Ovary (tissue), 9 donors: Measurements from ENCODE around the gene TTC9B. TPM values are rescaled to one million over a fixed set of nuclear protein-coding genes. Genes with fewer than 3 reads are reported as not detected.

Experiments used
- DNase-seq, 5 donors: peaks; one replicate each; pipeline ENCODE4 v3.0.0-alpha.2; 2019 to 2020
- H3K27ac ChIP-seq, 2 donors: fragments of 200-600 bp; one replicate each; pipeline versions ENCODE4 v1.5.1 to v1.8.0; 2019 to 2022
- H3K27me3 ChIP-seq: fragments of 200-600 bp; one replicate; pipeline ENCODE4 v1.8.0; 2022
- H3K36me3 ChIP-seq: fragments of 200-600 bp; sonication (generic); one replicate; pipeline ENCODE4 v1.5.1; 2019
- H3K4me1 ChIP-seq: one replicate; pipeline ENCODE4 v1.8.1; 2013; ENCODE audit warnings: mild to moderate bottlenecking, moderate library complexity; ENCODE audit not compliant: insufficient read depth
- H3K4me3 ChIP-seq: fragments of 200-600 bp; sonication (generic); one replicate; pipeline ENCODE4 v1.5.1; 2017
- H3K9me3 ChIP-seq, 2 donors: fragments of 200-600 bp in 1 of 2; sonication (generic) in 1 of 2; one replicate each; pipeline versions ENCODE4 v1.5.1 to v1.8.1; 2013 to 2019; ENCODE audit warnings: mild to moderate bottlenecking in 1 of 2, moderate library complexity in 1 of 2
- EP300 ChIP-seq: sonication (generic); formaldehyde crosslinking; IDR thresholded peaks from one replicate; pipeline ENCODE4 v1.6.1; 2017; ENCODE audit warnings: antibody characterized with exemption
- POLR2A ChIP-seq: fragments of 450-650 bp; IDR thresholded peaks from one replicate; pipeline ENCODE4 v1.6.1; 2017; ENCODE audit warnings: antibody characterized with exemption, mild to moderate bottlenecking, moderate library complexity
- WGBS, 3 donors: extraction: QIAGEN DNeasy Blood & Tissue Kit in 1 of 3; methylation state at CpG; one replicate each; pipeline versions ENCODE4 v1.1.5 to v1.1.7; 2013 to 2017; 5-methylcytosine and 5-hydroxymethylcytosine counted together
- intact Hi-C, 4 donors: fragments of 100-400 bp; cut with DNase I; formaldehyde crosslinking; loops; one replicate each; pipeline versions ENCODE4 v1.11.0 to v1.15.1; 2022 to 2023
- polyA plus RNA-seq, 2 donors: library from polyadenylated mRNA; stranded (reverse); fragments of 200-250 nt in 1 of 2; fragments of 350-450 nt in 1 of 2; fragmentation: Illumina TruSeq in 1 of 2; extraction: RNeasy Lipid Tissue Mini Kit (QIAGEN cat#74804) in 1 of 2; gene quantifications; one replicate each; pipeline ENCODE4 v1.2.3, GENCODE V29; 2013 to 2014
- total RNA-seq, 7 donors: library from RNA; depleted of rRNA in 2 of 7; stranded (reverse); fragments of >200 nt in 2 of 7; fragmentation: NEBNext Ultra II Directional in 3 of 7; extraction: Animal tissue kit (Norgen Biotek cat#: 25700) in 3 of 7; gene quantifications; one replicate each; pipeline versions ENCODE4 v1.1.0 to v1.2.4, GENCODE V29; 2016 to 2023
- TF ChIP-seq, protein P1 (sequence below), 3 donors: fragments of 450-650 bp in 2 of 3; fragments of 200-600 bp in 1 of 3; IDR thresholded peaks; one replicate each; pipeline versions ENCODE4 v1.5.1 to v1.8.0; 2016 to 2022; ENCODE audit warnings: antibody characterized with exemption in 3 of 3, mild to moderate bottlenecking in 1 of 3
- donor health status: DM: no; HTN: no; CAD: no; lungs with moderate emphysema.
- donor health status: DM: no; HTN: no; CAD: no.
- donor health status: Bipolar disorder and iron deficiency.
- donor health status: DM: yes; HTN: yes; CAD: no.
- donor health status: DM: no; HTN: no; CAD: no.
- donor health status: DM: yes; HTN: yes; CAD: no.

The TTC9B gene
- total and polyA plus RNA-seq, 9 donors, result not detected

DNA sequence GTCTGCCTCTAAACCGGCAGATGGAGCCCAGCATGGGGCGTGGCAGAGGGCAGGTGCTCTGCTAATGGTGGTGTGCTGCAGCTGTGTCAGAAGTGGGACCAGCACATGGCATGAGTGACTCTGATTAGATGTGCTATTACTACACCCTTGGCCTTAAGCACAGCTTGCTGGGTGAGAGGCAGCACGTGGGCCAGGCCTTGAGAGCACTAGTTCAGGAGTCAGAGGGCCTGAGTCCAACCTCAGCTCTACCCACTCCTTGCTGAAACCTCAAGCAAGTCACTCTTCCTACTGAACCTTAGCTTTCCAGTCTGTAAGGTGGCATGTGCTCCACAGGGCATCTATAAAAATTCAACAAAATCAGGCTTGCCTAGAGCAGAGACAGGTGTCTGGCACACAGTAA, 44.2 kb upstream of the TTC9B start:
- Histone ChIP-seq H3K27me3 (no peaks in the 10 kb centered on the region), H3K27ac (no peak overlapping the region), H3K9me3 (no peaks in the 10 kb centered on the region), H3K36me3 (no peaks in the 10 kb centered on the region), H3K4me1 (no peaks in the 10 kb centered on the region), H3K4me3 (no peak overlapping the region)
- TF ChIP-seq EP300 (no peak), POLR2A (no peak)
- TF ChIP-seq, protein P1, sequence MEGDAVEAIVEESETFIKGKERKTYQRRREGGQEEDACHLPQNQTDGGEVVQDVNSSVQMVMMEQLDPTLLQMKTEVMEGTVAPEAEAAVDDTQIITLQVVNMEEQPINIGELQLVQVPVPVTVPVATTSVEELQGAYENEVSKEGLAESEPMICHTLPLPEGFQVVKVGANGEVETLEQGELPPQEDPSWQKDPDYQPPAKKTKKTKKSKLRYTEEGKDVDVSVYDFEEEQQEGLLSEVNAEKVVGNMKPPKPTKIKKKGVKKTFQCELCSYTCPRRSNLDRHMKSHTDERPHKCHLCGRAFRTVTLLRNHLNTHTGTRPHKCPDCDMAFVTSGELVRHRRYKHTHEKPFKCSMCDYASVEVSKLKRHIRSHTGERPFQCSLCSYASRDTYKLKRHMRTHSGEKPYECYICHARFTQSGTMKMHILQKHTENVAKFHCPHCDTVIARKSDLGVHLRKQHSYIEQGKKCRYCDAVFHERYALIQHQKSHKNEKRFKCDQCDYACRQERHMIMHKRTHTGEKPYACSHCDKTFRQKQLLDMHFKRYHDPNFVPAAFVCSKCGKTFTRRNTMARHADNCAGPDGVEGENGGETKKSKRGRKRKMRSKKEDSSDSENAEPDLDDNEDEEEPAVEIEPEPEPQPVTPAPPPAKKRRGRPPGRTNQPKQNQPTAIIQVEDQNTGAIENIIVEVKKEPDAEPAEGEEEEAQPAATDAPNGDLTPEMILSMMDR (IDR thresholded peaks at IDR 0.05), result no peak
- no peak for DNase-seq
- WGBS, 3 donors, result 88 to 93% (median 89%) methylated on average over 3 of the region's 3 CpGs
- intact Hi-C loops, result no loop called here

DNA sequence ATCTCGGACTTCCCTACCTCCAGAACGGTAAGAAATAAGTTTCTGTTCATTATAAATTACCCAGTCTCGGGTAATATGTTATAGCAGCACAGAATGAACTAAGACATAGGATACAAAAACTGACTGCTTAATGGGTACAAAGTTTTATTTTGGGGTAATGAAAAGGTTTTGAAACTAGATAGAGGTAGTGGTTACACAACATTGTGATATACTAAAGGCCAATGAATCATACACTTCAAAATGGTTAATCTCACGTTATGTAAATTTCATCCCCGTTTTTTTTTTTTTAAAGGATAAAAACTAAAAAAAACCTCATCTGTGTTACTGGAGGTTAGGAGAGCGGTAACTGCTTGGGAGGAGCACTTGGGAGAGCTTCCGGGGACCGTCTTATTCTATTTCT, 43.4 kb upstream of the TTC9B start:
- Histone ChIP-seq H3K4me1 (no peaks in the 10 kb centered on the region), H3K27me3 (no peaks in the 10 kb centered on the region), H3K4me3 (no peak overlapping the region), H3K27ac (no peak overlapping the region), H3K36me3 (no peaks in the 10 kb centered on the region), H3K9me3 (no peaks in the 10 kb centered on the region)
- WGBS, 3 donors, result 73 to 81% (median 78%) methylated on average over 8 of the region's 8 CpGs
- TF ChIP-seq, protein P1 (IDR thresholded peaks at IDR 0.05), result no peak
- TF ChIP-seq EP300 (no peak), POLR2A (no peak)
- no peak for DNase-seq
- intact Hi-C loops, result no loop called here

DNA sequence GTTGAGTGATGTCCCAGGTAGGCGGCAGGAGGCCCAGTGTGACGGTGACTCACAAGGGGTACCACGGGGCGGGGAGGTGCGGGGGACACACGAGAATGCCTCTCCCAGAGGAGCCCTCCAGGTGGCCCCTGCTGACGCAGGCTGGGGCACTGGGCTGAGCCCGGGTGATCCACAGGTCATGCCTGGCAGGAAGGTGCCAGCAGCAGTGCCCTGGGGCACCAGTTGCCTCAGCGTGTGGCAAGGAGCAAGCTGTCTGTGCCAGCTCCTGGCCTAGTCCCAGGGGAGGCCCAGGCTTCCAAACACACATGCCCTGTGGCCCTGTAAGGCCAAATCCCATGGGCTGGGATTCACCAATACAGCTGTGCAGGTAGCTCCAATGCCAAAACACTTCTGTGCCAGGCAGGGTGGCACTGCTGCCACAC, 38.9 kb upstream of the TTC9B start:
- H3K4me3 ChIP-seq, result no peak overlapping the region
- no peak overlapping the region for H3K27ac ChIP-seq

DNA sequence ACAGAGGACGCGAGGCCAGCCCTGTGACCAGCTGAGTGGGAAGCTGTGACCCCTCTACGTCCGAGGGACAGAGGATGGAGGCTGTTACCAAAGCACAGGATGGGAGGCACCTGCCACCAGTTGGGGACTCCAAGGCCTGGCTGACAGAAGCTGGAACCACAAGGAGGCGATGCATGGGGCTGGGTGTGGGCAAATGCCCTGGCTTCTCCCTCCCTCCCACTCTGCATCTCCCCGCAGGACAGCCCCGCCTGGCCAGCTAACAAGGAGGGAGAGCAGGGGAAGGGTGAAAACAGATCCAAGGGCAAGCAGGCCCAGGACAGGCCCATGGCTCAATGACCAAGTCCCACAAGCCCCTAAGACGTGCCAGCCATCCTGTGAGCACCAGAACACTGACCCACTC, 38.3 kb upstream of the TTC9B start:
- no peak for DNase-seq
- Histone ChIP-seq H3K36me3 (no peaks in the 10 kb centered on the region), H3K27ac (no peak overlapping the region)

More for the DNA sequence above, 38.9 kb upstream of the TTC9B start:
- intact Hi-C loops, result no loop called here
- no peaks in the 10 kb centered on the region for H3K27me3 ChIP-seq
- DNase-seq, result no peak
- TF ChIP-seq, protein P1 (IDR thresholded peaks at IDR 0.05), result no peak
- TF ChIP-seq POLR2A, result no peak
- no peak for TF ChIP-seq EP300
- no peaks in the 10 kb centered on the region for H3K4me1 ChIP-seq
- H3K36me3 ChIP-seq, result no peaks in the 10 kb centered on the region
- WGBS, 3 donors, result 86 to 88% (median 88%) methylated on average over 9 of the region's 9 CpGs
- no peaks in the 10 kb centered on the region for H3K9me3 ChIP-seq

More for the DNA sequence above, 38.3 kb upstream of the TTC9B start:
- no peaks in the 10 kb centered on the region for H3K9me3 ChIP-seq
- TF ChIP-seq POLR2A (no peak), EP300 (no peak)
- TF ChIP-seq, protein P1 (IDR thresholded peaks at IDR 0.05), result no peak
- H3K27me3 ChIP-seq, result no peaks in the 10 kb centered on the region
- WGBS, 3 donors, result 89 to 94% (median 94%) methylated on average over 8 of the region's 8 CpGs
- no peaks in the 10 kb centered on the region for H3K4me1 ChIP-seq
- intact Hi-C loops, result no loop called here
- H3K4me3 ChIP-seq, result no peak overlapping the region
